CD14-positive monocyte (primary cell): Measurements from ENCODE around the gene SH2B2. TPM values are rescaled to one million over a fixed set of nuclear protein-coding genes. Genes with fewer than 3 reads are reported as not detected.

ENCODE experiments used
- DNase-seq, 3 donors: peaks; one replicate each; pipeline ENCODE4 v3.0.0-alpha.2; 2011 to 2022
- H2AFZ ChIP-seq: 2 replicates; pipeline ENCODE4 v1.6.0; 2012; ENCODE audit warnings: mild to moderate bottlenecking, low read depth, low read length, inconsistent platforms; ENCODE audit not compliant: insufficient read depth, poor library complexity, severe bottlenecking
- H3K27ac ChIP-seq, 2 donors: 1 replicate in 1 of 2; 2 replicates in 1 of 2; pipeline ENCODE4 v1.5.1; 2012 to 2013; ENCODE audit warnings: low read length in 2 of 2, control low read depth in 1 of 2, inconsistent platforms in 1 of 2, low read depth in 1 of 2, mild to moderate bottlenecking in 1 of 2
- H3K27me3 ChIP-seq, 2 donors: one replicate each; pipeline versions ENCODE4 v1.6.0 to v1.6.1; 2011 to 2013; ENCODE audit warnings: low read length in 2 of 2; ENCODE audit not compliant: control insufficient read depth in 2 of 2, insufficient read depth in 2 of 2
- H3K36me3 ChIP-seq, 2 donors: replicated peaks in 1 of 2; 1 replicate in 1 of 2; 2 replicates in 1 of 2; pipeline versions ENCODE4 v1.5.1 to v1.6.1; 2012 to 2013; ENCODE audit warnings: low read length in 2 of 2, control low read depth in 1 of 2, inconsistent platforms in 1 of 2, mild to moderate bottlenecking in 1 of 2; ENCODE audit not compliant: insufficient read depth in 2 of 2, control insufficient read depth in 1 of 2
- H3K4me1 ChIP-seq, 2 donors: 1 replicate in 1 of 2; 2 replicates in 1 of 2; pipeline versions ENCODE4 v1.5.1 to v1.6.1; 2012 to 2013; ENCODE audit warnings: low read length in 2 of 2, control low read depth in 1 of 2, inconsistent platforms in 1 of 2, mild to moderate bottlenecking in 1 of 2, moderate library complexity in 1 of 2; ENCODE audit not compliant: insufficient read depth in 2 of 2, control insufficient read depth in 1 of 2
- H3K4me2 ChIP-seq: replicated peaks from 2 replicates; pipeline ENCODE3; 2012; ENCODE audit warnings: low read length, moderate library complexity, mild to moderate bottlenecking; ENCODE audit not compliant: poor library complexity, severe bottlenecking; ENCODE audit errors: extremely low read depth
- H3K4me3 ChIP-seq, 3 experiments: fragments of 200-600 bp in 1 of 3; sonication (generic) in 1 of 3; replicated peaks in 1 of 3; 1 replicate in 2 of 3; 2 replicates in 1 of 3; pipeline ENCODE4 v1.5.1; 2011 to 2013; ENCODE audit warnings: low read length in 3 of 3, mild to moderate bottlenecking in 3 of 3, control low read depth in 2 of 3, low read depth in 2 of 3, inconsistent platforms in 1 of 3, moderate library complexity in 1 of 3
- H3K79me2 ChIP-seq: 2 replicates; pipeline ENCODE4 v1.6.0; 2012; ENCODE audit warnings: mild to moderate bottlenecking, control low read depth, inconsistent platforms, low read length, moderate library complexity; ENCODE audit not compliant: insufficient read depth
- H3K9ac ChIP-seq: 2 replicates; pipeline ENCODE4 v1.6.0; 2017; ENCODE audit warnings: low read length, mild to moderate bottlenecking; ENCODE audit not compliant: insufficient read depth, poor library complexity, severe bottlenecking
- H3K9me3 ChIP-seq, 2 donors: replicated peaks in 1 of 2; 1 replicate in 1 of 2; 2 replicates in 1 of 2; pipeline versions ENCODE4 v1.5.1 to v1.6.1; 2012 to 2013; ENCODE audit warnings: low read length in 2 of 2, control low read depth in 1 of 2; ENCODE audit not compliant: control insufficient read depth in 1 of 2, insufficient read depth in 1 of 2
- H4K20me1 ChIP-seq: 2 replicates; pipeline ENCODE4 v1.6.0; 2012; ENCODE audit warnings: mild to moderate bottlenecking, low read length, control low read depth, moderate library complexity; ENCODE audit not compliant: insufficient read depth
- H3K27ac Mint-ChIP-seq, 7 donors: one replicate each; pipeline ENCODE4 v1.8.0; 2020; ENCODE audit warnings: mild to moderate bottlenecking in 7 of 7, mixed read lengths in 7 of 7, moderate library complexity in 6 of 7, inconsistent platforms in 2 of 7
- H3K27me3 Mint-ChIP-seq, 3 donors: one replicate each; pipeline ENCODE4 v1.8.0; 2021 to 2022; ENCODE audit warnings: low read depth in 3 of 3, mild to moderate bottlenecking in 3 of 3, mixed read lengths in 3 of 3, moderate library complexity in 3 of 3, inconsistent platforms in 1 of 3
- H3K36me3 Mint-ChIP-seq, 2 donors: one replicate each; pipeline ENCODE4 v1.8.0; 2020; ENCODE audit warnings: mixed read lengths in 2 of 2, inconsistent platforms in 1 of 2, mild to moderate bottlenecking in 1 of 2
- H3K4me1 Mint-ChIP-seq: one replicate; pipeline ENCODE4 v1.8.0; 2020; ENCODE audit warnings: mild to moderate bottlenecking, mixed read lengths
- H3K4me3 Mint-ChIP-seq, 2 donors: one replicate each; pipeline ENCODE4 v1.8.0; 2020; ENCODE audit warnings: mild to moderate bottlenecking in 2 of 2, mixed read lengths in 2 of 2, moderate library complexity in 1 of 2
- H3K9me3 Mint-ChIP-seq, 7 donors: one replicate each; pipeline ENCODE4 v1.8.0; 2020 to 2022; ENCODE audit warnings: mixed read lengths in 7 of 7, mild to moderate bottlenecking in 6 of 7, moderate library complexity in 6 of 7, inconsistent platforms in 2 of 7
- CTCF ChIP-seq: fragments of 200-600 bp; IDR thresholded peaks from one replicate; pipeline ENCODE4 v1.8.0; 2022; ENCODE audit warnings: antibody characterized with exemption, mild to moderate bottlenecking
- WGBS: methylation state at CpG from one replicate; pipeline ENCODE4 v1.1.5; 2013; ENCODE audit warnings: missing lambda C conversion rate; ENCODE audit not compliant: insufficient coverage; 5-methylcytosine and 5-hydroxymethylcytosine counted together
- intact Hi-C, 2 donors: fragments of 100-400 bp; cut with micrococcal nuclease; formaldehyde crosslinking; loops; one replicate each; pipeline versions ENCODE4 v1.15.0 to v1.15.1; 2023
- polyA plus RNA-seq, 3 donors: library from polyadenylated mRNA; depleted of rRNA in 1 of 3; unstranded in 2 of 3; stranded (reverse) in 1 of 3; fragments of 300-500 nt in 2 of 3; fragments of >200 nt in 1 of 3; fragmentation: Illumina TruSeq in 2 of 3; gene quantifications; 1 replicate in 2 of 3; 2 replicates in 1 of 3; pipeline ENCODE4 v1.2.3, GENCODE V29; 2012 to 2021

Gene SH2B2
- polyA plus RNA-seq, 3 donors: 3.8 to 26.3 (median 4.7) TPM

- no peak overlapping the region for H2AFZ ChIP-seq
- intact Hi-C loops: no loop called here
These were observed 34.9 kb upstream of the SH2B2 start for GRCh38 chr7:102251531-102252365.

More at GRCh38 chr7:102251531-102252365, 34.9 kb upstream of the SH2B2 start:
- no peak overlapping the region for H3K4me3 Mint-ChIP-seq
- peaks cover 0 to 4% (median 0%) of the 10 kb centered on the region in 7 donors for H3K9me3 Mint-ChIP-seq
- H3K4me2 ChIP-seq: no peak overlapping the region
- no peak overlapping the region for H3K9ac ChIP-seq
- H3K4me1 ChIP-seq: no peaks in the 10 kb centered on the region
- H3K4me3 ChIP-seq: no peak overlapping the region
- no peaks in the 10 kb centered on the region for H3K4me1 Mint-ChIP-seq
- H3K27me3 ChIP-seq: no peaks in the 10 kb centered on the region
- peaks cover 0 to 3% of the 10 kb centered on the region in 2 donors for H3K9me3 ChIP-seq
- no peak for DNase-seq
- TF ChIP-seq CTCF: no peak
- peaks cover 59 to 69% of the 10 kb centered on the region in 2 donors for H3K36me3 ChIP-seq
- 88% methylated on average over 2 of the region's 7 CpGs for WGBS
- H3K36me3 Mint-ChIP-seq: peaks cover 45 to 65% of the 10 kb centered on the region in 2 donors
- H3K27ac Mint-ChIP-seq: no peak overlapping the region
- H3K27ac ChIP-seq: no peak overlapping the region
- H3K79me2 ChIP-seq: no peaks in the 10 kb centered on the region
- H3K27me3 Mint-ChIP-seq: peaks cover 0 to 4% (median 3%) of the 10 kb centered on the region in 3 donors
- peaks cover 27% of the 10 kb centered on the region for H4K20me1 ChIP-seq
